Chondrocyte (in vitro differentiated cells): ENCODE measurements around the gene ANKDD1B. TPM values are rescaled to one million over a fixed set of nuclear protein-coding genes. Genes with fewer than 3 reads are reported as not detected.

Experiments
- DNase-seq: peaks from one replicate; pipeline ENCODE4 v3.0.0; 2021; ENCODE audit warnings: mixed read lengths, low spot score
- H3K27ac Mint-ChIP-seq: one replicate; pipeline ENCODE4 v1.8.0; 2021; ENCODE audit warnings: mild to moderate bottlenecking, moderate library complexity, mixed read lengths; ENCODE audit not compliant: unreplicated experiment
- H3K27me3 Mint-ChIP-seq: 2 replicates; pipeline ENCODE4 v1.8.0; 2021; ENCODE audit warnings: low read depth, mixed read lengths
- H3K36me3 Mint-ChIP-seq: 2 replicates; pipeline ENCODE4 v1.8.0; 2021; ENCODE audit warnings: low read depth, mixed read lengths
- H3K4me1 Mint-ChIP-seq: 2 replicates; pipeline ENCODE4 v1.8.0; 2021; ENCODE audit warnings: low read depth, mild to moderate bottlenecking, mixed read lengths
- H3K4me3 Mint-ChIP-seq: one replicate; pipeline ENCODE4 v1.8.0; 2021; ENCODE audit warnings: mild to moderate bottlenecking, moderate library complexity, mixed read lengths; ENCODE audit not compliant: unreplicated experiment
- H3K9me3 Mint-ChIP-seq: 2 replicates; pipeline ENCODE4 v1.8.0; 2021; ENCODE audit warnings: low read depth, mixed read lengths
- CTCF ChIP-seq: fragments of 200-600 bp; sonication (generic); IDR thresholded peaks from 2 replicates; pipeline ENCODE4 v1.5.0; 2021; ENCODE audit warnings: antibody characterized with exemption, mild to moderate bottlenecking, moderate library complexity
- total RNA-seq: library from RNA; stranded (reverse); gene quantifications from 3 replicates; pipeline ENCODE4 v1.2.1, GENCODE V29; 2021

Gene ANKDD1B
- total RNA-seq, 1 donor from 2014 or later, result 0.42 TPM

- Mint-ChIP-seq H3K4me1 (peaks cover 25% of the 10 kb centered on the region), H3K9me3 (no peaks in the 10 kb centered on the region), H3K4me3 (no peak overlapping the region), H3K36me3 (peaks cover 6% of the 10 kb centered on the region), H3K27ac (no peak overlapping the region), H3K27me3 (no peaks in the 10 kb centered on the region)
- TF ChIP-seq CTCF, result no peak
- DNase-seq, result no peak
Measured at GRCh38 chr5:75672616-75673015, 61.4 kb downstream of the ANKDD1B start.

- no peak overlapping the region for H3K4me3 Mint-ChIP-seq
- H3K36me3 Mint-ChIP-seq, result peaks cover 6% of the 10 kb centered on the region
- H3K27me3 Mint-ChIP-seq, result no peaks in the 10 kb centered on the region
- TF ChIP-seq CTCF, result no peak
- DNase-seq, result no peak
- H3K27ac Mint-ChIP-seq, result no peak overlapping the region
- no peaks in the 10 kb centered on the region for H3K9me3 Mint-ChIP-seq
- H3K4me1 Mint-ChIP-seq, result peaks cover 13% of the 10 kb centered on the region
Measured at GRCh38 chr5:75675783-75676182, 64.5 kb downstream of the ANKDD1B start.

- Mint-ChIP-seq H3K36me3 (peaks cover 2% of the 10 kb centered on the region), H3K4me3 (no peak overlapping the region), H3K27me3 (no peaks in the 10 kb centered on the region), H3K27ac (no peak overlapping the region), H3K9me3 (no peaks in the 10 kb centered on the region), H3K4me1 (peaks cover 5% of the 10 kb centered on the region)
- TF ChIP-seq CTCF, result no peak
- DNase-seq, result no peak
Measured at GRCh38 chr5:75677607-75678006, 66.4 kb downstream of the ANKDD1B start.

GRCh38 chr5:75678155-75678554 is 66.9 kb downstream of the ANKDD1B start:
- peaks cover 2% of the 10 kb centered on the region for H3K36me3 Mint-ChIP-seq
- H3K4me1 Mint-ChIP-seq, result peaks cover 5% of the 10 kb centered on the region
- no peak for DNase-seq
- H3K27ac Mint-ChIP-seq, result no peak overlapping the region
- H3K4me3 Mint-ChIP-seq, result no peak overlapping the region
- no peaks in the 10 kb centered on the region for H3K9me3 Mint-ChIP-seq
- TF ChIP-seq CTCF, result no peak
- H3K27me3 Mint-ChIP-seq, result no peaks in the 10 kb centered on the region

- Mint-ChIP-seq H3K9me3 (no peaks in the 10 kb centered on the region), H3K27ac (no peak overlapping the region), H3K4me3 (no peak overlapping the region), H3K36me3 (peaks cover 2% of the 10 kb centered on the region), H3K4me1 (peaks cover 5% of the 10 kb centered on the region), H3K27me3 (no peaks in the 10 kb centered on the region)
- peak; percentile 96 for TF ChIP-seq CTCF
- DNase-seq, result no peak
Measured at GRCh38 chr5:75681125-75681830, 70.0 kb downstream of the ANKDD1B start.
